DOHH2 (cell line): Measurements from ENCODE around the gene EXOSC10.

Experiments used
- H3F3A ChIP-seq: fragments of 200-600 bp; sonication (generic), shearing (Covaris generic); 2 replicates; pipeline ENCODE4 v1.6.0; 2016; ENCODE audit warnings: antibody characterized with exemption, mild to moderate bottlenecking; ENCODE audit not compliant: control insufficient read depth, insufficient read depth
- H3K27ac ChIP-seq: fragments of 200-600 bp; sonication (generic); 2 replicates; pipeline ENCODE4 v1.5.1; 2014; ENCODE audit warnings: low read depth, mild to moderate bottlenecking, low read length, moderate library complexity
- H3K27me3 ChIP-seq: fragments of 200-600 bp; sonication (generic); 2 replicates; pipeline ENCODE4 v1.6.1; 2014; ENCODE audit warnings: mild to moderate bottlenecking, low read length, mixed read lengths; ENCODE audit not compliant: control insufficient read depth
- H3K36me3 ChIP-seq: fragments of 200-600 bp; sonication (generic); 2 replicates; pipeline ENCODE4 v1.6.1; 2014; ENCODE audit warnings: mild to moderate bottlenecking, low read length, moderate library complexity, mixed read lengths; ENCODE audit not compliant: control insufficient read depth
- H3K4me1 ChIP-seq: fragments of 200-600 bp; sonication (generic); 2 replicates; pipeline ENCODE4 v1.6.1; 2014; ENCODE audit warnings: mild to moderate bottlenecking, low read length, mixed read lengths; ENCODE audit not compliant: control insufficient read depth
- H3K4me2 ChIP-seq: fragments of 200-600 bp; sonication (generic); 2 replicates; pipeline ENCODE4 v1.6.0; 2014; ENCODE audit warnings: mild to moderate bottlenecking, low read length, moderate library complexity
- H3K4me3 ChIP-seq: fragments of 200-600 bp; sonication (generic); 2 replicates; pipeline ENCODE4 v1.5.1; 2014; ENCODE audit warnings: mild to moderate bottlenecking, low read length, mixed read lengths
- H3K79me2 ChIP-seq: fragments of 200-600 bp; sonication (generic); 2 replicates; pipeline ENCODE4 v1.6.1; 2014; ENCODE audit warnings: mild to moderate bottlenecking, low read length, mixed read lengths; ENCODE audit not compliant: control insufficient read depth
- H3K9me2 ChIP-seq: fragments of 200-600 bp; sonication (generic); replicated peaks from 2 replicates; pipeline ENCODE4 v1.6.1; 2014; ENCODE audit warnings: mild to moderate bottlenecking, low read length, mixed read lengths; ENCODE audit not compliant: control insufficient read depth
- H3K9me3 ChIP-seq: fragments of 200-600 bp; sonication (generic); 2 replicates; pipeline ENCODE4 v1.6.1; 2014; ENCODE audit warnings: antibody characterized with exemption, low read length, mixed read lengths; ENCODE audit not compliant: control insufficient read depth, insufficient read depth
- H4K20me1 ChIP-seq: fragments of 200-600 bp; sonication (generic); 2 replicates; pipeline ENCODE4 v1.6.0; 2014; ENCODE audit warnings: low read depth, mild to moderate bottlenecking, antibody characterized with exemption, low read length, moderate library complexity; ENCODE audit not compliant: control insufficient read depth, insufficient read depth
- CTCF ChIP-seq: fragments of 200-600 bp; sonication (generic); IDR thresholded peaks from one replicate; pipeline ENCODE4 v1.5.1; 2014; ENCODE audit warnings: antibody characterized with exemption, mild to moderate bottlenecking, low read depth, low read length; ENCODE audit not compliant: poor library complexity, severe bottlenecking
- EZH2phosphoT487 ChIP-seq: fragments of 200-600 bp; sonication (generic); IDR thresholded peaks from 2 replicates; pipeline ENCODE4 v1.6.1; 2017; ENCODE audit warnings: borderline replicate concordance, mild to moderate bottlenecking, antibody characterized with exemption, low read length, moderate library complexity, mixed read lengths

Gene EXOSC10

GRCh38 chr1:11055676-11056075 is 44.0 kb downstream of the EXOSC10 start:
- TF ChIP-seq CTCF (no peak), EZH2phosphoT487 (no peak)
- Histone ChIP-seq H3K4me2 (no peak overlapping the region), H3K9me2 (no peaks in the 10 kb centered on the region), H4K20me1 (0 out of 2 replicates have a peak, but pooled peaks cover 3% of the 10 kb centered on the region), H3K79me2 (peaks cover 30% of the 10 kb centered on the region), H3K27ac (no peak overlapping the region), H3K9me3 (no peaks in the 10 kb centered on the region), H3K4me1 (peaks cover 21% of the 10 kb centered on the region), H3K36me3 (peaks cover 50% of the 10 kb centered on the region), H3F3A (peaks cover 8% of the 10 kb centered on the region; the same call in 1 of the 2 replicates), H3K27me3 (no peaks in the 10 kb centered on the region), H3K4me3 (no peak overlapping the region)

GRCh38 chr1:11054666-11055065 is 45.0 kb downstream of the EXOSC10 start:
- no peaks in the 10 kb centered on the region for H3K9me3 ChIP-seq
- H3K79me2 ChIP-seq: peaks cover 23% of the 10 kb centered on the region
- peaks cover 19% of the 10 kb centered on the region for H3K4me1 ChIP-seq
- H3K27ac ChIP-seq: no peak overlapping the region
- no peak overlapping the region for H3K4me2 ChIP-seq
- peaks cover 45% of the 10 kb centered on the region for H3K36me3 ChIP-seq
- TF ChIP-seq CTCF (no peak), EZH2phosphoT487 (no peak)
- no peak overlapping the region for H3K4me3 ChIP-seq
- peaks cover 8% of the 10 kb centered on the region; the same call in 1 of the 2 replicates for H3F3A ChIP-seq
- H3K27me3 ChIP-seq: no peaks in the 10 kb centered on the region
- H4K20me1 ChIP-seq: 0 out of 2 replicates have a peak, but pooled peaks cover 3% of the 10 kb centered on the region
- no peaks in the 10 kb centered on the region for H3K9me2 ChIP-seq

GRCh38 chr1:11054181-11054580 is 45.5 kb downstream of the EXOSC10 start:
- H3K27ac ChIP-seq: no peak overlapping the region
- H4K20me1 ChIP-seq: 0 out of 2 replicates have a peak, but pooled peaks cover 3% of the 10 kb centered on the region
- H3K4me2 ChIP-seq: no peak overlapping the region
- peaks cover 42% of the 10 kb centered on the region for H3K36me3 ChIP-seq
- H3K9me2 ChIP-seq: no peaks in the 10 kb centered on the region
- peaks cover 18% of the 10 kb centered on the region for H3K79me2 ChIP-seq
- H3K4me1 ChIP-seq: peaks cover 19% of the 10 kb centered on the region
- TF ChIP-seq CTCF (no peak), EZH2phosphoT487 (no peak)
- peaks cover 8% of the 10 kb centered on the region; the same call in 1 of the 2 replicates for H3F3A ChIP-seq
- no peaks in the 10 kb centered on the region for H3K27me3 ChIP-seq
- H3K4me3 ChIP-seq: no peak overlapping the region
- no peaks in the 10 kb centered on the region for H3K9me3 ChIP-seq
